Astrocyte (in vitro differentiated cells and primary cell): ENCODE measurements around the gene RBM24. TPM values are rescaled to one million over a fixed set of nuclear protein-coding genes. Genes with fewer than 3 reads are reported as not detected.

ENCODE experiments used
- DNase-seq: peaks from one replicate; pipeline ENCODE4 v3.0.0-alpha.2; 2010; ENCODE audit warnings: low read depth
- FAIRE-seq: peaks from 2 replicates; lab custom pipeline; 2011; peaks lifted over from hg19 to GRCh38; lab: Jason Lieb, UNC
- H2AFZ ChIP-seq: 2 replicates; pipeline ENCODE4 v1.6.0; 2012; ENCODE audit warnings: low read depth, low read length, inconsistent platforms
- H3K27ac ChIP-seq: 2 replicates; pipeline ENCODE4 v1.5.1; 2011; ENCODE audit warnings: low read depth, low read length, inconsistent platforms
- H3K27me3 ChIP-seq: 2 replicates; pipeline ENCODE4 v1.6.0; 2011; ENCODE audit warnings: low read length, inconsistent platforms; ENCODE audit not compliant: insufficient read depth
- H3K36me3 ChIP-seq: 2 replicates; pipeline ENCODE4 v1.5.1; 2011; ENCODE audit warnings: low read length, inconsistent platforms; ENCODE audit not compliant: insufficient read depth
- H3K4me1 ChIP-seq: 2 replicates; pipeline ENCODE4 v1.5.1; 2011; ENCODE audit warnings: low read length, inconsistent platforms; ENCODE audit not compliant: insufficient read depth
- H3K4me2 ChIP-seq: 2 replicates; pipeline ENCODE4 v1.6.0; 2012; ENCODE audit warnings: low read length, inconsistent platforms
- H3K4me3 ChIP-seq: 2 replicates; pipeline ENCODE4 v1.5.1; 2011; ENCODE audit warnings: low read depth, mild to moderate bottlenecking, low read length, inconsistent platforms; ENCODE audit not compliant: insufficient read depth
- H3K79me2 ChIP-seq: 2 replicates; pipeline ENCODE4 v1.6.0; 2012; ENCODE audit warnings: mild to moderate bottlenecking, low read length, inconsistent platforms; ENCODE audit not compliant: insufficient read depth
- H3K9ac ChIP-seq: 2 replicates; pipeline ENCODE4 v1.6.0; 2012; ENCODE audit warnings: mild to moderate bottlenecking, low read length, inconsistent platforms
- H3K9me3 ChIP-seq: 2 replicates; pipeline ENCODE4 v1.5.1; 2012; ENCODE audit warnings: low read depth, mild to moderate bottlenecking, low read length, inconsistent platforms; ENCODE audit not compliant: insufficient read depth
- H4K20me1 ChIP-seq: 2 replicates; pipeline ENCODE4 v1.6.0; 2012; ENCODE audit warnings: low read length, inconsistent platforms; ENCODE audit not compliant: insufficient read depth
- H3K27ac Mint-ChIP-seq: one replicate; pipeline ENCODE4 v1.8.0; 2021; ENCODE audit warnings: mild to moderate bottlenecking, mixed read lengths; ENCODE audit not compliant: unreplicated experiment
- H3K27me3 Mint-ChIP-seq: one replicate; pipeline ENCODE4 v1.8.0; 2021; ENCODE audit warnings: low read depth, mixed read lengths; ENCODE audit not compliant: unreplicated experiment
- H3K36me3 Mint-ChIP-seq: one replicate; pipeline ENCODE4 v1.8.0; 2021; ENCODE audit warnings: low read depth, mixed read lengths; ENCODE audit not compliant: unreplicated experiment
- H3K4me1 Mint-ChIP-seq: one replicate; pipeline ENCODE4 v1.8.0; 2021; ENCODE audit warnings: low read depth, mixed read lengths; ENCODE audit not compliant: unreplicated experiment
- H3K4me3 Mint-ChIP-seq: one replicate; pipeline ENCODE4 v1.8.0; 2021; ENCODE audit warnings: mild to moderate bottlenecking, moderate library complexity, mixed read lengths; ENCODE audit not compliant: unreplicated experiment
- H3K9me3 Mint-ChIP-seq: one replicate; pipeline ENCODE4 v1.8.0; 2021; ENCODE audit warnings: mild to moderate bottlenecking, mixed read lengths; ENCODE audit not compliant: unreplicated experiment
- CTCF ChIP-seq: IDR thresholded peaks from 2 replicates; pipeline ENCODE4 v1.5.1; 2011; ENCODE audit warnings: low read depth, mild to moderate bottlenecking, inconsistent platforms, low read length, moderate library complexity; ENCODE audit not compliant: insufficient read depth
- EZH2 ChIP-seq: IDR thresholded peaks from 2 replicates; pipeline ENCODE4 v1.6.1; 2012; ENCODE audit warnings: mild to moderate bottlenecking, low read length, inconsistent platforms; ENCODE audit not compliant: insufficient read depth
- total RNA-seq: library from RNA; stranded (reverse); gene quantifications from 2 replicates; pipeline ENCODE4 v1.2.1, GENCODE V29; 2021

RBM24 gene
- total RNA-seq, 1 donor from 2014 or later: 22.7 TPM

GRCh38 chr6:17250237-17250636, 30.9 kb upstream of the RBM24 start:
- H3K79me2 ChIP-seq: no peaks in the 10 kb centered on the region
- no peaks in the 10 kb centered on the region for H3K36me3 ChIP-seq
- no peaks in the 10 kb centered on the region for H3K27me3 Mint-ChIP-seq
- no peaks in the 10 kb centered on the region for H3K4me1 Mint-ChIP-seq
- H3K9me3 Mint-ChIP-seq: peaks cover 2% of the 10 kb centered on the region
- TF ChIP-seq EZH2 (no peak), CTCF (no peak)
- H3K4me1 ChIP-seq: no peaks in the 10 kb centered on the region
- no peak overlapping the region for H3K4me3 ChIP-seq
- FAIRE-seq: no peak
- H3K36me3 Mint-ChIP-seq: no peaks in the 10 kb centered on the region
- H3K27ac Mint-ChIP-seq: no peak overlapping the region
- DNase-seq: no peak
- H3K9me3 ChIP-seq: no peaks in the 10 kb centered on the region
- no peak overlapping the region for H2AFZ ChIP-seq
- H3K4me3 Mint-ChIP-seq: no peak overlapping the region
- H3K9ac ChIP-seq: no peak overlapping the region
- no peaks in the 10 kb centered on the region for H3K27me3 ChIP-seq
- no peak overlapping the region for H3K27ac ChIP-seq
- no peaks in the 10 kb centered on the region for H4K20me1 ChIP-seq
- H3K4me2 ChIP-seq: no peak overlapping the region

GRCh38 chr6:17251953-17252352, 29.2 kb upstream of the RBM24 start:
- Histone ChIP-seq H3K27ac (no peak overlapping the region), H3K4me2 (no peak overlapping the region), H3K36me3 (no peaks in the 10 kb centered on the region), H3K4me3 (no peak overlapping the region), H3K9me3 (no peaks in the 10 kb centered on the region), H2AFZ (no peak overlapping the region), H3K27me3 (no peaks in the 10 kb centered on the region), H3K79me2 (no peaks in the 10 kb centered on the region), H4K20me1 (no peaks in the 10 kb centered on the region), H3K4me1 (no peaks in the 10 kb centered on the region), H3K9ac (no peak overlapping the region)
- H3K4me3 Mint-ChIP-seq: no peak overlapping the region
- H3K4me1 Mint-ChIP-seq: no peaks in the 10 kb centered on the region
- no peak for TF ChIP-seq EZH2
- TF ChIP-seq CTCF: no peak
- H3K27me3 Mint-ChIP-seq: no peaks in the 10 kb centered on the region
- DNase-seq: no peak
- FAIRE-seq: no peak
- no peaks in the 10 kb centered on the region for H3K36me3 Mint-ChIP-seq
- H3K9me3 Mint-ChIP-seq: peaks cover 1% of the 10 kb centered on the region
- H3K27ac Mint-ChIP-seq: no peak overlapping the region

- Histone ChIP-seq H3K4me3 (no peak overlapping the region), H3K79me2 (no peaks in the 10 kb centered on the region), H4K20me1 (no peaks in the 10 kb centered on the region), H3K9ac (no peak overlapping the region), H2AFZ (no peak overlapping the region), H3K36me3 (no peaks in the 10 kb centered on the region), H3K27ac (no peak overlapping the region), H3K9me3 (no peaks in the 10 kb centered on the region), H3K27me3 (no peaks in the 10 kb centered on the region), H3K4me2 (no peak overlapping the region), H3K4me1 (no peaks in the 10 kb centered on the region)
- H3K27ac Mint-ChIP-seq: no peak overlapping the region
- FAIRE-seq (no peak), DNase-seq (no peak)
- TF ChIP-seq CTCF (no peak), EZH2 (no peak)
- no peaks in the 10 kb centered on the region for H3K36me3 Mint-ChIP-seq
- no peaks in the 10 kb centered on the region for H3K9me3 Mint-ChIP-seq
- H3K4me1 Mint-ChIP-seq: no peaks in the 10 kb centered on the region
- H3K4me3 Mint-ChIP-seq: no peak overlapping the region
- H3K27me3 Mint-ChIP-seq: no peaks in the 10 kb centered on the region
Observed at GRCh38 chr6:17258749-17259148, 22.4 kb upstream of the RBM24 start.
